OCI-LY1 (cell line): ENCODE results near the gene TEC.

Experiments
- H2AFZ ChIP-seq: fragments of 200-600 bp; sonication (generic), shearing (Covaris generic); 2 replicates; pipeline ENCODE4 v1.6.0; 2014; ENCODE audit warnings: antibody characterized with exemption, mild to moderate bottlenecking, low read length
- H3F3A ChIP-seq: fragments of 200-600 bp; sonication (generic), shearing (Covaris generic); 2 replicates; pipeline ENCODE4 v1.6.0; 2014; ENCODE audit warnings: mild to moderate bottlenecking, antibody characterized with exemption, low read length, moderate library complexity; ENCODE audit not compliant: insufficient read depth
- H3K27ac ChIP-seq: fragments of 200-600 bp; sonication (generic); 2 replicates; pipeline ENCODE4 v1.5.1; 2014; ENCODE audit warnings: low read length, mixed run types, mild to moderate bottlenecking, low read depth; ENCODE audit not compliant: poor library complexity, severe bottlenecking
- H3K27me3 ChIP-seq: fragments of 200-600 bp; sonication (generic); 2 replicates; pipeline ENCODE4 v1.6.0; 2014; ENCODE audit warnings: antibody characterized with exemption, mild to moderate bottlenecking, low read length, moderate library complexity; ENCODE audit not compliant: insufficient read depth
- H3K36me3 ChIP-seq: fragments of 200-600 bp; sonication (generic); 2 replicates; pipeline ENCODE4 v1.6.1; 2014; ENCODE audit warnings: mild to moderate bottlenecking, antibody characterized with exemption, low read length, moderate library complexity, mixed read lengths; ENCODE audit not compliant: insufficient read depth
- H3K4me1 ChIP-seq: fragments of 200-600 bp; sonication (generic); 2 replicates; pipeline ENCODE4 v1.5.1; 2014; ENCODE audit warnings: mild to moderate bottlenecking, low read length, moderate library complexity; ENCODE audit not compliant: insufficient read depth, severe bottlenecking
- H3K4me2 ChIP-seq: fragments of 200-600 bp; sonication (generic), shearing (Covaris generic); 2 replicates; pipeline ENCODE4 v1.6.1; 2014; ENCODE audit warnings: low read length
- H3K4me3 ChIP-seq: fragments of 200-600 bp; sonication (generic); 2 replicates; pipeline ENCODE4 v1.5.1; 2014; ENCODE audit warnings: low read length, low read depth, mild to moderate bottlenecking, mixed read lengths; ENCODE audit not compliant: poor library complexity, severe bottlenecking
- H3K79me2 ChIP-seq: fragments of 200-600 bp; shearing (Covaris generic); 2 replicates; pipeline ENCODE4 v1.6.1; 2016; ENCODE audit warnings: mixed run types, low read length, mixed read lengths; ENCODE audit not compliant: insufficient read depth
- H3K9ac ChIP-seq: fragments of 200-600 bp; sonication (generic), shearing (Covaris generic); 2 replicates; pipeline ENCODE4 v1.6.1; 2014; ENCODE audit warnings: mild to moderate bottlenecking, low read length, mixed read lengths
- H3K9me2 ChIP-seq: fragments of 200-600 bp; sonication (generic), shearing (Covaris generic); 2 replicates; pipeline ENCODE4 v1.6.1; 2014; ENCODE audit warnings: low read depth, mild to moderate bottlenecking, low read length, mixed read lengths
- H3K9me3 ChIP-seq: fragments of 200-600 bp; shearing (Covaris generic); 2 replicates; pipeline ENCODE4 v1.6.1; 2014; ENCODE audit warnings: low read length, mixed read lengths
- H4K20me1 ChIP-seq: fragments of 200-600 bp; sonication (generic), shearing (Covaris generic); 2 replicates; pipeline ENCODE4 v1.6.0; 2016; ENCODE audit warnings: mild to moderate bottlenecking, low read length; ENCODE audit not compliant: insufficient read depth
- CTCF ChIP-seq: fragments of 200-600 bp; sonication (generic), shearing (Covaris generic); IDR thresholded peaks from 2 replicates; pipeline ENCODE4 v1.5.1; 2017; ENCODE audit warnings: mild to moderate bottlenecking, antibody characterized with exemption, low read length, moderate library complexity, mixed read lengths
- EZH2 ChIP-seq: fragments of 200-600 bp; sonication (generic), shearing (Covaris generic); IDR thresholded peaks from 2 replicates; pipeline ENCODE4 v1.8.0; 2017; ENCODE audit warnings: borderline replicate concordance, mixed run types, mild to moderate bottlenecking, antibody characterized with exemption, low read length, moderate library complexity, mixed read lengths

Gene TEC

GRCh38 chr4:48267574-48267973 is 2.1 kb downstream of the TEC start:
- Histone ChIP-seq H3K27me3 (no peaks in the 10 kb centered on the region), H3K4me3 (peak overlapping the region; percentile 95), H4K20me1 (no peaks in the 10 kb centered on the region), H3K27ac (peak overlapping the region; percentile 43), H3K79me2 (peaks cover 35% of the 10 kb centered on the region), H3K4me2 (peak overlapping the region; percentile 78), H3F3A (no peaks in the 10 kb centered on the region), H3K4me1 (peaks cover 46% of the 10 kb centered on the region), H3K36me3 (no peaks in the 10 kb centered on the region), H2AFZ (no peak overlapping the region), H3K9ac (no peak overlapping the region), H3K9me2 (no peaks in the 10 kb centered on the region), H3K9me3 (no peaks in the 10 kb centered on the region)
- TF ChIP-seq CTCF, result no peak
- TF ChIP-seq EZH2, result no peak

GRCh38 chr4:48266781-48267180 is 2.9 kb downstream of the TEC start:
- Histone ChIP-seq H3K4me3 (no peak overlapping the region), H3K79me2 (peaks cover 37% of the 10 kb centered on the region), H3K4me1 (peaks cover 43% of the 10 kb centered on the region), H3K36me3 (no peaks in the 10 kb centered on the region), H3K9me3 (no peaks in the 10 kb centered on the region), H2AFZ (no peak overlapping the region), H3K27me3 (no peaks in the 10 kb centered on the region), H3K9me2 (no peaks in the 10 kb centered on the region), H3K4me2 (no peak overlapping the region; the same call in 1 of the 2 replicates), H3F3A (no peaks in the 10 kb centered on the region), H4K20me1 (no peaks in the 10 kb centered on the region), H3K9ac (no peak overlapping the region), H3K27ac (no peak overlapping the region)
- TF ChIP-seq CTCF (no peak), EZH2 (no peak)

GRCh38 chr4:48262926-48263325 is 6.7 kb downstream of the TEC start:
- H3K4me2 ChIP-seq, result no peak overlapping the region

More at GRCh38 chr4:48262926-48263325, 6.7 kb downstream of the TEC start:
- Histone ChIP-seq H3K9me2 (no peaks in the 10 kb centered on the region), H3K79me2 (peaks cover 48% of the 10 kb centered on the region), H2AFZ (no peak overlapping the region), H3F3A (no peaks in the 10 kb centered on the region), H3K27ac (no peak overlapping the region), H3K9ac (no peak overlapping the region), H3K36me3 (no peaks in the 10 kb centered on the region), H3K4me1 (peaks cover 51% of the 10 kb centered on the region), H3K9me3 (no peaks in the 10 kb centered on the region), H3K4me3 (no peak overlapping the region), H3K27me3 (no peaks in the 10 kb centered on the region), H4K20me1 (no peaks in the 10 kb centered on the region)
- TF ChIP-seq CTCF, result no peak
- no peak for TF ChIP-seq EZH2
